HG02642 (cell line): ENCODE data around the gene SCAF11.

ENCODE experiments used
- ATAC-seq: cut with Tn5 transposase; IDR thresholded peaks from one replicate; pipeline ENCODE4 v1.9.1; 2021; ENCODE audit warnings: mild to moderate bottlenecking; ENCODE audit not compliant: unreplicated experiment, poor library complexity

SCAF11 gene

GRCh38 chr12:45928309-45928708 lies 62.1 kb downstream of the SCAF11 start:
- ATAC-seq: no peak

GRCh38 chr12:45918818-45919217 lies 71.6 kb downstream of the SCAF11 start:
- no peak for ATAC-seq

- ATAC-seq: no peak
Measured at GRCh38 chr12:45915405-45915804, 75.0 kb downstream of the SCAF11 start.

- no peak for ATAC-seq
Measured at GRCh38 chr12:45914090-45914489, 76.3 kb downstream of the SCAF11 start.

- ATAC-seq: no peak
Measured at GRCh38 chr12:45913631-45914030, 76.7 kb downstream of the SCAF11 start.

- no peak for ATAC-seq
Measured at GRCh38 chr12:45912774-45913173, 77.6 kb downstream of the SCAF11 start.

- no peak for ATAC-seq
Measured at GRCh38 chr12:45909041-45909713, 81.2 kb downstream of the SCAF11 start.

GRCh38 chr12:45907955-45908354 lies 82.4 kb downstream of the SCAF11 start:
- ATAC-seq: peak; percentile 84

- ATAC-seq: no peak
Measured at GRCh38 chr12:45898094-45898493, 92.3 kb downstream of the SCAF11 start.

GRCh38 chr12:45895961-45896360 lies 94.4 kb downstream of the SCAF11 start:
- no peak for ATAC-seq

- no peak for ATAC-seq
Measured at GRCh38 chr12:45893240-45893639, 97.1 kb downstream of the SCAF11 start.

- ATAC-seq: no peak
Measured at GRCh38 chr12:45890276-45890675, 100.1 kb downstream of the SCAF11 start.

GRCh38 chr12:45887544-45887943 lies 102.8 kb downstream of the SCAF11 start:
- ATAC-seq: no peak

GRCh38 chr12:45886685-45887084 lies 103.7 kb downstream of the SCAF11 start:
- ATAC-seq: no peak

GRCh38 chr12:45883187-45883586 lies 107.2 kb downstream of the SCAF11 start:
- no peak for ATAC-seq

- no peak for ATAC-seq
Measured at GRCh38 chr12:45880533-45880932, 109.8 kb downstream of the SCAF11 start.

GRCh38 chr12:45879363-45879895 lies 110.9 kb downstream of the SCAF11 start:
- no peak for ATAC-seq

GRCh38 chr12:45878630-45879255 lies 111.6 kb downstream of the SCAF11 start:
- no peak for ATAC-seq

- ATAC-seq: no peak
Measured at GRCh38 chr12:45877069-45877468, 113.3 kb downstream of the SCAF11 start.

GRCh38 chr12:45872446-45872845 lies 117.9 kb downstream of the SCAF11 start:
- ATAC-seq: no peak
